A673 (cell line): ENCODE results near the gene ADAMTS6.

Experiments
- CTCF ChIP-seq: fragments of 300-800, 200-600 bp; sonication (generic); conservative IDR thresholded peaks from 2 replicates; pipeline ENCODE4 v1.5.1; 2017; ENCODE audit warnings: low read depth, mild to moderate bottlenecking, antibody characterized with exemption, low read length, moderate library complexity, mixed read lengths
- EZH2 ChIP-seq: fragments of 200-600 bp; sonication (generic); IDR thresholded peaks from 2 replicates; pipeline ENCODE4 v1.6.1; 2017; ENCODE audit warnings: borderline replicate concordance, low read depth, mild to moderate bottlenecking, mixed read lengths, antibody characterized with exemption, low read length; ENCODE audit not compliant: poor library complexity, severe bottlenecking

DNA sequence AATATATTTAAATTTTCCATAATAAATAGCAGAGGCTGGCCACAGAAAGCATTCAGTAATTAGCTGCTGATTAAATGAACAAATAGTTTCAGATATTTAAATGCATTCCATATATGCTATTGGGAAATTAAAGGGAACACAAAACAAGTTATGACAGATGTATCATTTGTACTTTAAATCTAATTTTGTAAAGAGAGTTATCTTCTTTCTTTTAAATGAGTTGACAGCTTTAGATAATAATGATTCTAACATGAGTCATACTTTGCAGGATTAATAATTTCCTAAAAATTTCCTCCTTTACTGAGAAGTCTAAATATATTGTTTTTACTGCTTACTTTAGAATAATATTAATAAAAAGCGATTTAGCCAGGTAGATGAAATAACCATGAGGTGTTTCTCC, 320.1 kb downstream of the ADAMTS6 start:
- TF ChIP-seq EZH2 (no peak), CTCF (no peak)
